H9 (cell line): ENCODE results near the gene ETFA. TPM values are rescaled to one million over a fixed set of nuclear protein-coding genes. Genes with fewer than 3 reads are reported as not detected.

ENCODE experiments used
- DNase-seq: peaks from one replicate; pipeline ENCODE4 v3.0.0-alpha.2; 2017
- H2AFZ ChIP-seq: one replicate; pipeline ENCODE4 v1.6.1; 2013; ENCODE audit warnings: mild to moderate bottlenecking, low read length, control low read depth, moderate library complexity
- H2AK5ac ChIP-seq: 2 replicates; pipeline ENCODE4 v1.6.1; 2013; ENCODE audit warnings: low read length, control low read depth, mixed read lengths; ENCODE audit not compliant: insufficient read length
- H2BK120ac ChIP-seq: one replicate; pipeline ENCODE4 v1.6.1; 2013; ENCODE audit warnings: low read depth, mild to moderate bottlenecking, low read length, control low read depth, inconsistent platforms; ENCODE audit not compliant: poor library complexity, severe bottlenecking
- H2BK12ac ChIP-seq: 2 replicates; pipeline ENCODE4 v1.6.1; 2013; ENCODE audit warnings: low read length, control low read depth, mixed read lengths, low read depth; ENCODE audit not compliant: insufficient read length
- H2BK15ac ChIP-seq: 2 replicates; pipeline ENCODE4 v1.6.1; 2013; ENCODE audit warnings: low read depth, low read length, control low read depth
- H2BK20ac ChIP-seq: one replicate; pipeline ENCODE4 v1.6.1; 2013; ENCODE audit warnings: low read depth, mild to moderate bottlenecking, low read length, control low read depth, inconsistent platforms; ENCODE audit not compliant: poor library complexity, severe bottlenecking
- H2BK5ac ChIP-seq: 2 replicates; pipeline ENCODE4 v1.6.1; 2013; ENCODE audit warnings: low read length, control low read depth, mixed read lengths; ENCODE audit not compliant: insufficient read length
- H3K14ac ChIP-seq: 2 replicates; pipeline ENCODE4 v1.6.1; 2013; ENCODE audit warnings: low read length, control low read depth; ENCODE audit not compliant: insufficient read depth
- H3K18ac ChIP-seq: 2 replicates; pipeline ENCODE4 v1.6.1; 2013; ENCODE audit warnings: low read depth, mild to moderate bottlenecking, mixed read lengths, low read length, control low read depth; ENCODE audit not compliant: insufficient read length
- H3K23ac ChIP-seq: 2 replicates; pipeline ENCODE4 v1.6.1; 2013; ENCODE audit warnings: low read length, control low read depth, mixed read lengths, low read depth; ENCODE audit not compliant: insufficient read length
- H3K23me2 ChIP-seq: 2 replicates; pipeline ENCODE4 v1.6.1; 2013; ENCODE audit warnings: low read depth, mild to moderate bottlenecking, mixed read lengths, low read length, control low read depth; ENCODE audit not compliant: insufficient read length, poor library complexity, severe bottlenecking
- H3K27ac ChIP-seq: 2 replicates; pipeline ENCODE4 v1.5.1; 2013; ENCODE audit warnings: low read length, control low read depth, mixed read lengths, low read depth; ENCODE audit not compliant: insufficient read length
- H3K27me3 ChIP-seq: 2 replicates; pipeline ENCODE4 v1.6.1; 2013; ENCODE audit warnings: low read length, control low read depth, inconsistent platforms; ENCODE audit not compliant: insufficient read depth
- H3K4ac ChIP-seq: 2 replicates; pipeline ENCODE4 v1.6.1; 2013; ENCODE audit warnings: low read depth, mild to moderate bottlenecking, control low read depth, inconsistent platforms, low read length, moderate library complexity
- H3K4me1 ChIP-seq: 2 replicates; pipeline ENCODE4 v1.6.1; 2013; ENCODE audit warnings: low read length, control low read depth, inconsistent platforms; ENCODE audit not compliant: insufficient read depth
- H3K4me2 ChIP-seq: 2 replicates; pipeline ENCODE4 v1.6.1; 2013; ENCODE audit warnings: low read length, control low read depth, mixed read lengths; ENCODE audit not compliant: insufficient read length, insufficient read depth
- H3K56ac ChIP-seq: 2 replicates; pipeline ENCODE4 v1.6.1; 2013; ENCODE audit warnings: low read depth, mild to moderate bottlenecking, mixed read lengths, low read length, control low read depth; ENCODE audit not compliant: insufficient read length
- H3K79me1 ChIP-seq: 2 replicates; pipeline ENCODE4 v1.6.1; 2013; ENCODE audit warnings: low read depth, mild to moderate bottlenecking, moderate library complexity, low read length, control low read depth, inconsistent platforms; ENCODE audit not compliant: insufficient read depth, poor library complexity, severe bottlenecking
- H3K79me2 ChIP-seq: 2 replicates; pipeline ENCODE4 v1.6.1; 2013; ENCODE audit warnings: low read length, control low read depth, inconsistent platforms; ENCODE audit not compliant: insufficient read depth
- H3K9ac ChIP-seq: 2 replicates; pipeline ENCODE4 v1.6.1; 2013; ENCODE audit warnings: low read length, control low read depth, mixed read lengths; ENCODE audit not compliant: insufficient read length; ENCODE audit errors: extremely low read depth
- H3K9me3 ChIP-seq: one replicate; pipeline ENCODE4 v1.6.1; 2013; ENCODE audit warnings: low read depth, low read length, inconsistent platforms; ENCODE audit not compliant: control insufficient read depth
- H3T11ph ChIP-seq: one replicate; pipeline ENCODE4 v1.6.1; 2013; ENCODE audit warnings: mild to moderate bottlenecking, low read length, control low read depth, inconsistent platforms
- H4K20me1 ChIP-seq: one replicate; pipeline ENCODE4 v1.6.1; 2013; ENCODE audit not compliant: control insufficient read depth, insufficient read length, insufficient read depth
- H4K5ac ChIP-seq: 2 replicates; pipeline ENCODE4 v1.6.1; 2013; ENCODE audit warnings: low read depth, mild to moderate bottlenecking, mixed read lengths, low read length, control low read depth; ENCODE audit not compliant: insufficient read length
- H4K8ac ChIP-seq: replicated peaks from 2 replicates; pipeline ENCODE4 v1.6.1; 2013; ENCODE audit warnings: low read length, control low read depth, mixed read lengths, low read depth; ENCODE audit not compliant: insufficient read length
- H4K91ac ChIP-seq: 2 replicates; pipeline ENCODE4 v1.6.1; 2013; ENCODE audit warnings: low read depth, mild to moderate bottlenecking, moderate library complexity, mixed read lengths, low read length, control low read depth; ENCODE audit not compliant: insufficient read length
- H3K27ac Mint-ChIP-seq, 3 experiments: 2 replicates in 2 of 3; 3 replicates in 1 of 3; pipeline ENCODE4 v1.8.0; 2020 to 2021; ENCODE audit warnings: mixed read lengths in 3 of 3, mild to moderate bottlenecking in 1 of 3, moderate library complexity in 1 of 3
- H3K27me3 Mint-ChIP-seq: 2 replicates; pipeline ENCODE4 v1.8.0; 2021; ENCODE audit warnings: low read depth, mild to moderate bottlenecking, moderate library complexity, mixed read lengths
- H3K36me3 Mint-ChIP-seq, 3 experiments: 2 replicates in 2 of 3; 3 replicates in 1 of 3; pipeline ENCODE4 v1.8.0; 2020 to 2021; ENCODE audit warnings: low read depth in 3 of 3, mixed read lengths in 3 of 3; ENCODE audit not compliant: insufficient read depth in 1 of 3
- H3K4me1 Mint-ChIP-seq, 2 experiments: 2 replicates each; pipeline ENCODE4 v1.8.0; 2020; ENCODE audit warnings: mixed read lengths in 2 of 2
- H3K4me3 Mint-ChIP-seq, 2 experiments: 2 replicates in 1 of 2; 3 replicates in 1 of 2; pipeline ENCODE4 v1.8.0; 2020 to 2021; ENCODE audit warnings: mild to moderate bottlenecking in 2 of 2, mixed read lengths in 2 of 2, moderate library complexity in 1 of 2
- H3K9me3 Mint-ChIP-seq, 2 experiments: 2 replicates in 1 of 2; 3 replicates in 1 of 2; pipeline ENCODE4 v1.8.0; 2020; ENCODE audit warnings: mild to moderate bottlenecking in 2 of 2, mixed read lengths in 2 of 2, moderate library complexity in 1 of 2
- CTCF ChIP-seq: fragments of 200-600 bp; sonication (generic); conservative IDR thresholded peaks from 3 replicates; pipeline ENCODE4 v1.8.0; 2021; ENCODE audit warnings: antibody characterized with exemption, mild to moderate bottlenecking
- WGBS: extraction: QIAGEN DNeasy Blood & Tissue Kit; methylation state at CpG from one replicate; pipeline ENCODE4 v1.1.7; 2013; ENCODE audit warnings: missing lambda C conversion rate, low lambda C conversion rate, mixed read lengths; ENCODE audit not compliant: insufficient read length; ENCODE audit errors: extremely low coverage; 5-methylcytosine and 5-hydroxymethylcytosine counted together
- total RNA-seq: library from RNA; stranded (reverse); gene quantifications from 2 replicates; pipeline ENCODE4 v1.2.1, GENCODE V29; 2021

The ETFA gene
- total RNA-seq, 1 experiment from 2014 or later, result 109 TPM

GRCh38 chr15:76176487-76177085, 134.7 kb downstream of the ETFA start:
- no peaks in the 10 kb centered on the region for H4K20me1 ChIP-seq
- H2AK5ac ChIP-seq, result no peak overlapping the region
- no peaks in the 10 kb centered on the region; a peak in 1 of 5 replicates for H3K9me3 Mint-ChIP-seq
- no peak for DNase-seq
- H4K5ac ChIP-seq, result no peak overlapping the region
- H2BK12ac ChIP-seq, result no peak overlapping the region
- H3K4ac ChIP-seq, result no peak overlapping the region
- no peak overlapping the region for H3T11ph ChIP-seq
- H3K4me2 ChIP-seq, result no peak overlapping the region
- H2BK15ac ChIP-seq, result no peak overlapping the region
- no peak overlapping the region for H2BK5ac ChIP-seq
- H3K27ac Mint-ChIP-seq, result peak overlapping the region in 1 of 3 experiments; percentile 87; a peak in 1 of 7 replicates
- no peak overlapping the region for H3K27ac ChIP-seq
- H3K27me3 ChIP-seq, result no peaks in the 10 kb centered on the region
- H3K14ac ChIP-seq, result no peak overlapping the region
- H3K18ac ChIP-seq, result no peak overlapping the region
- TF ChIP-seq CTCF, result no peak
- no peak overlapping the region for H2BK20ac ChIP-seq
- WGBS, result no CpG with 5 or more reads among the region's 15 CpGs
- no peak overlapping the region for H4K91ac ChIP-seq
- no peaks in the 10 kb centered on the region for H3K79me2 ChIP-seq
- H3K56ac ChIP-seq, result no peak overlapping the region
- peaks cover 6% of the 10 kb centered on the region in 2 experiments for H3K4me1 Mint-ChIP-seq
- no peaks in the 10 kb centered on the region; a peak in 1 of 7 replicates for H3K36me3 Mint-ChIP-seq
- no peak overlapping the region for H4K8ac ChIP-seq
- H3K9ac ChIP-seq, result no peak overlapping the region
- H3K23me2 ChIP-seq, result no peaks in the 10 kb centered on the region
- no peaks in the 10 kb centered on the region for H3K79me1 ChIP-seq
- H3K27me3 Mint-ChIP-seq, result peaks cover 8% of the 10 kb centered on the region
- H3K4me1 ChIP-seq, result no peaks in the 10 kb centered on the region
- no peak overlapping the region for H3K23ac ChIP-seq
- H2BK120ac ChIP-seq, result no peak overlapping the region
- H3K4me3 Mint-ChIP-seq, result no peak overlapping the region; a peak in 1 of 5 replicates
- no peak overlapping the region for H2AFZ ChIP-seq
- H3K9me3 ChIP-seq, result no peaks in the 10 kb centered on the region
